HEK293 (cell line): ENCODE measurements around the gene CREB5.

ENCODE experiments used
- CTCF ChIA-PET: fragments of 350-600 bp; formaldehyde crosslinking; extraction: SDS; loops from one replicate; lab custom pipeline; 2021; ENCODE audit warnings: antibody characterized with exemption; lab: Yijun Ruan, JAX
- POLR2A ChIA-PET: fragments of 300-600 bp; formaldehyde crosslinking; extraction: SDS; loops from one replicate; lab custom pipeline; 2020; ENCODE audit warnings: antibody characterized with exemption, inconsistent platforms; lab: Yijun Ruan, JAX
- H3K27ac ChIP-seq: fragments of 200-500 bp; sonication (Bioruptor generic); 2 replicates; pipeline ENCODE4 v1.5.1; 2014; ENCODE audit warnings: low read depth, low read length, control low read depth, inconsistent platforms; ENCODE audit errors: extremely low read depth
- H3K36me3 ChIP-seq, 2 experiments: fragments of 200-500 bp in 1 of 2; sonication (Bioruptor generic) in 1 of 2; 1 replicate in 1 of 2; 2 replicates in 1 of 2; pipeline ENCODE4 v1.5.1; 2014 to 2017; ENCODE audit warnings: inconsistent platforms in 2 of 2, low read length in 2 of 2; ENCODE audit not compliant: control insufficient read depth in 2 of 2, insufficient read depth in 1 of 2
- H3K4me1 ChIP-seq: fragments of 200-500 bp; sonication (Bioruptor generic); 2 replicates; pipeline ENCODE4 v1.5.1; 2014; ENCODE audit warnings: mild to moderate bottlenecking, low read length, inconsistent platforms; ENCODE audit not compliant: control insufficient read depth, insufficient read depth
- H3K4me3 ChIP-seq: 2 replicates; pipeline ENCODE4 v1.5.1; 2011; ENCODE audit warnings: low read depth, mild to moderate bottlenecking, control low read depth, low read length, moderate library complexity
- H3K9me3 ChIP-seq: fragments of 200-500 bp; sonication (Bioruptor generic); 2 replicates; pipeline ENCODE4 v1.5.1; 2014; ENCODE audit warnings: low read depth, low read length, inconsistent platforms; ENCODE audit not compliant: control insufficient read depth, insufficient read depth
- AEBP2 ChIP-seq: fragments of 450-650 bp; formaldehyde crosslinking; IDR thresholded peaks from 2 replicates; pipeline ENCODE4 v1.5.1; 2016; ENCODE audit warnings: missing biosample characterization, missing genetic modification characterization, borderline replicate concordance
- BCL11A ChIP-seq: fragments of 450-650 bp; formaldehyde crosslinking; IDR thresholded peaks from 2 replicates; pipeline ENCODE4 v1.5.1; 2016; ENCODE audit warnings: low read depth, missing biosample characterization, missing genetic modification characterization
- BCL6B ChIP-seq: fragments of 450-650 bp; formaldehyde crosslinking; IDR thresholded peaks from 2 replicates; pipeline ENCODE4 v1.5.1; 2017; ENCODE audit warnings: missing biosample characterization, missing genetic modification characterization
- EGR2 ChIP-seq: fragments of 450-650 bp; formaldehyde crosslinking; IDR thresholded peaks from 2 replicates; pipeline ENCODE4 v1.5.1; 2016; ENCODE audit warnings: low read depth, missing biosample characterization, missing genetic modification characterization
- GLIS1 ChIP-seq: fragments of 450-650 bp; formaldehyde crosslinking; IDR thresholded peaks from 2 replicates; pipeline ENCODE4 v1.5.1; 2016; ENCODE audit warnings: missing biosample characterization, missing genetic modification characterization
- MYNN ChIP-seq: fragments of 450-650 bp; formaldehyde crosslinking; IDR thresholded peaks from 2 replicates; pipeline ENCODE4 v1.5.1; 2016; ENCODE audit warnings: missing biosample characterization, missing genetic modification characterization, borderline replicate concordance
- PRDM4 ChIP-seq: fragments of 450-650 bp; formaldehyde crosslinking; IDR thresholded peaks from 2 replicates; pipeline ENCODE4 v1.5.1; 2017; ENCODE audit warnings: missing biosample characterization, missing genetic modification characterization
- REPIN1 ChIP-seq: fragments of 450-650 bp; formaldehyde crosslinking; IDR thresholded peaks from 2 replicates; pipeline ENCODE4 v1.5.1; 2017; ENCODE audit warnings: missing biosample characterization, missing genetic modification characterization, low read depth
- SCRT2 ChIP-seq: fragments of 450-650 bp; formaldehyde crosslinking; IDR thresholded peaks from 2 replicates; pipeline ENCODE4 v1.5.1; 2016; ENCODE audit warnings: missing biosample characterization, missing genetic modification characterization
- SETDB1 ChIP-seq: IDR thresholded peaks from one replicate; pipeline ENCODE4 v1.6.1; 2017; ENCODE audit warnings: mild to moderate bottlenecking, low read length, moderate library complexity, mixed read lengths; ENCODE audit not compliant: insufficient read length
- ZBTB7A ChIP-seq: fragments of 450-650 bp; formaldehyde crosslinking; IDR thresholded peaks from 2 replicates; pipeline ENCODE4 v1.5.1; 2016; ENCODE audit warnings: low read depth, missing biosample characterization, missing genetic modification characterization
- ZIC2 ChIP-seq: fragments of 450-650 bp; formaldehyde crosslinking; IDR thresholded peaks from 2 replicates; pipeline ENCODE4 v1.5.1; 2016; ENCODE audit warnings: missing biosample characterization, missing genetic modification characterization
- ZNF174 ChIP-seq: fragments of 450-650 bp; formaldehyde crosslinking; IDR thresholded peaks from 2 replicates; pipeline ENCODE4 v1.5.0; 2017; ENCODE audit warnings: missing biosample characterization, mild to moderate bottlenecking, missing genetic modification characterization
- ZNF18 ChIP-seq: fragments of 450-650 bp; formaldehyde crosslinking; IDR thresholded peaks from 2 replicates; pipeline ENCODE4 v1.5.1; 2016; ENCODE audit warnings: missing biosample characterization, missing genetic modification characterization
- ZNF2 ChIP-seq: fragments of 450-650 bp; formaldehyde crosslinking; IDR thresholded peaks from 2 replicates; pipeline ENCODE4 v1.5.1; 2016; ENCODE audit warnings: missing biosample characterization, missing genetic modification characterization
- ZNF214 ChIP-seq: fragments of 450-650 bp; formaldehyde crosslinking; IDR thresholded peaks from 2 replicates; pipeline ENCODE4 v1.5.1; 2017; ENCODE audit warnings: missing biosample characterization, mild to moderate bottlenecking, missing genetic modification characterization, borderline replicate concordance
- ZNF24 ChIP-seq: fragments of 450-650 bp; formaldehyde crosslinking; IDR thresholded peaks from 2 replicates; pipeline ENCODE4 v1.5.1; 2016; ENCODE audit warnings: missing biosample characterization, missing genetic modification characterization
- ZNF292 ChIP-seq: fragments of 450-650 bp; formaldehyde crosslinking; IDR thresholded peaks from 2 replicates; pipeline ENCODE4 v1.5.1; 2016; ENCODE audit warnings: low read depth, missing biosample characterization, missing genetic modification characterization, borderline replicate concordance
- ZNF324 ChIP-seq: fragments of 450-650 bp; formaldehyde crosslinking; IDR thresholded peaks from 2 replicates; pipeline ENCODE4 v1.5.1; 2016; ENCODE audit warnings: missing biosample characterization, missing genetic modification characterization
- ZNF354C ChIP-seq: fragments of 450-650 bp; formaldehyde crosslinking; IDR thresholded peaks from 2 replicates; pipeline ENCODE4 v1.5.1; 2016; ENCODE audit warnings: missing biosample characterization, missing genetic modification characterization, low read depth, borderline replicate concordance
- ZNF585B ChIP-seq: fragments of 450-650 bp; formaldehyde crosslinking; IDR thresholded peaks from 2 replicates; pipeline ENCODE4 v1.5.1; 2016; ENCODE audit warnings: missing biosample characterization, missing genetic modification characterization
- ZNF677 ChIP-seq: fragments of 450-650 bp; IDR thresholded peaks from 2 replicates; pipeline ENCODE4 v1.5.0; 2018; ENCODE audit warnings: missing biosample characterization, mild to moderate bottlenecking, missing genetic modification characterization, moderate library complexity
- ZSCAN18 ChIP-seq: fragments of 450-650 bp; formaldehyde crosslinking; IDR thresholded peaks from 2 replicates; pipeline ENCODE4 v1.5.1; 2016; ENCODE audit warnings: missing biosample characterization, missing genetic modification characterization
- ZXDB ChIP-seq: fragments of 450-650 bp; formaldehyde crosslinking; IDR thresholded peaks from 2 replicates; pipeline ENCODE4 v1.5.1; 2016; ENCODE audit warnings: missing biosample characterization, missing genetic modification characterization

The CREB5 gene

GRCh38 chr7:28766359-28766758 lies 354.0 kb downstream of the CREB5 start (continued):
- TF ChIP-seq ZNF18 (no peak), SCRT2 (tag by site-specific recombination) (no peak), ZBTB7A (tag by site-specific recombination) (no peak), ZIC2 (no peak), SETDB1 (no peak)

GRCh38 chr7:28767356-28767755 lies 355.0 kb downstream of the CREB5 start:
- no peak for TF ChIP-seq MYNN (tag by site-specific recombination)
- TF ChIP-seq ZIC2 = no peak
- TF ChIP-seq ZNF292 (tag by site-specific recombination) = no peak
- TF ChIP-seq ZNF2 = no peak
- TF ChIP-seq PRDM4 = no peak
- TF ChIP-seq ZSCAN18 (tag by site-specific recombination) = no peak
- no peak for TF ChIP-seq ZNF174
- TF ChIP-seq ZNF214 (tag by site-specific recombination) = no peak
- TF ChIP-seq ZXDB = no peak
- no peak for TF ChIP-seq ZNF585B (tag by site-specific recombination)
- TF ChIP-seq ZNF24 (tag by site-specific recombination) = no peak
- TF ChIP-seq EGR2 (tag by site-specific recombination) = no peak
- no peak for TF ChIP-seq GLIS1 (tag by site-specific recombination)
- TF ChIP-seq BCL11A = no peak
- no peak for TF ChIP-seq REPIN1 (tag by site-specific recombination)
- TF ChIP-seq ZNF324 (tag by site-specific recombination) = no peak
- TF ChIP-seq ZNF354C = no peak
- TF ChIP-seq BCL6B (tag by site-specific recombination) = no peak
- no peak for TF ChIP-seq AEBP2 (tag by site-specific recombination)
- TF ChIP-seq ZNF677 (tag by site-specific recombination) = no peak
- H3K4me3 ChIP-seq = no peak overlapping the region
- H3K27ac ChIP-seq = no peak overlapping the region
- peaks cover 9% of the 10 kb centered on the region for H3K4me1 ChIP-seq
- no peaks in the 10 kb centered on the region for H3K9me3 ChIP-seq
- ChIA-PET CTCF (no interaction called here), POLR2A (no interaction called here)
- no peaks in the 10 kb centered on the region for H3K36me3 ChIP-seq
